Measurements from ENCODE around the gene SS18L1. TPM values are rescaled to one million over a fixed set of nuclear protein-coding genes. Genes with fewer than 3 reads are reported as not detected.

The SS18L1 gene
- total RNA-seq, 5 donors from 2014 or later (not counting 1 experiment from before 2014, with no cell fraction given), result 14.6 to 23.6 (median 19.4) TPM

DNA sequence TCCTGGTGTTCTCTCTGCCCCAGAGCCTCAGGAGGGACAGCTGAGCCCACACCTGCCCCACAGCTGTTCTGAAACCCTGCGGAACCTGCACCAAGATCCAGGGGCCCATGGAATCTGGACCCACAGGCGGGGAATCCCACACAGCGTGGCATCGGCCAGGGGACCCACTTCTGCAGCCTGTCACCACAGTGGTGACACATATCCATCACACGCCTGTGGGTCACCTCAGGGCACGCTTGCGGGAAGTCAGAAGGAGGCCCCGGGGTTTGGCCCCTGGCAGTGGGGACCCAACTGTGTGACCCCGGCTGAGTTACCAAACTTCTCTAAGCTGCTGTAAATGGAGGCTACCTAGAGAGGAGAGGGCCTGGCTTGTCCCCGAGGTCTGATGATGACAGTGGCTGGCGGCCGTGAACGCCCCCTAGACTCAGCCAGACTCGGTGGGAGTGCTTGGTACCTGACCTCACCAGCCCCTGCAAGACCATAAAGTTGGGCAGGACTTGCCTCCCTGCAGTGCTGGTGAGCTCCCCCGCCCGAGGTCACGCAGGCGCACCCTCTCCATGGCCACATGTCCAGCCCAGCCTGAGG is 78.8 kb downstream of the SS18L1 start:
- Histone ChIP-seq H3K9me3 (no peaks in the 10 kb centered on the region), H3K27ac (ENCODE audit: low read length) (no peak overlapping the region), H3K4me1 (ENCODE audit: control insufficient read depth in 1 of 2, extremely low read depth in 1 of 2, insufficient read depth in 2 of 2, low read length in 2 of 2) (peaks cover 0 to 15% of the 10 kb centered on the region in 2 experiments), H3K4me3 (ENCODE audit: control insufficient read depth in 1 of 2, extremely low read depth in 1 of 2, low read length in 1 of 2) (no peak overlapping the region), H3K27me3 (replicated peaks in 1 of 2; ENCODE audit: control insufficient read depth in 2 of 2, extremely low read depth in 1 of 2, insufficient read depth in 2 of 2, low read length in 1 of 2) (peaks cover 3 to 92% of the 10 kb centered on the region in 2 experiments), H3K36me3 (ENCODE audit: control insufficient read depth in 2 of 2, extremely low read depth in 1 of 2, insufficient read depth in 1 of 2, low read length in 1 of 2) (no peaks in the 10 kb centered on the region)
- Mint-ChIP-seq H3K9me3 (no peaks in the 10 kb centered on the region), H3K27ac (no peak overlapping the region), H3K27me3 (peaks cover 27 to 75% of the 10 kb centered on the region in 2 donors), H3K4me1 (peaks cover 4 to 7% (median 5%) of the 10 kb centered on the region in 3 donors), H3K4me3 (no peak overlapping the region), H3K36me3 (no peaks in the 10 kb centered on the region)
- POLR2A ChIA-PET, result interaction anchor here in 1 of 2 donors (0.6 kb wide), 1 partner anchor 59 kb away, joined by 4 read pairs; no protein-coding TSS in a partner anchor
- 85% methylated on average over 18 of the region's 18 CpGs for WGBS (ENCODE audit: insufficient coverage)
- ATAC-seq (replicated peaks in 1 of 4) (no peak), DNase-seq (no peak)
- CTCF ChIA-PET, result no interaction called here

DNA sequence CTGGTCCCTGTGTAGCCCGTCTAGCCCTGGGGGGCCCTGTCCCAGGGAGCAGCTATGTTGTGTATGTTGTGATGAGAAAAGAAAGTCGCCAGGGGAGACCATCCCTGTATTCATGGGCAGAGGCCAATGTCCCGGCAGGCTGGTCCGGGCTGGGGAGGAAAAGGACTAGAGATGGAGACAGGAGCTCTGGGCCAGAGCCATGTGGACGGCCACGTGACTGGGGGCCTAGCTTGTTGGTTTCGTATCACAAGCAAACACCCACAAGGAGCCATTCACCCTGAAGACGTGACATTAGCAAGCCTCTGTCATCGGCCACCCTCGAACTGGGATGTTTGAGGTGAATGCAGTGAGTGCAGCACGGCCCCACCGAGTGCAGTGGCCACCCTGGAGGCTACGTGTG is 79.4 kb downstream of the SS18L1 start:
- Mint-ChIP-seq H3K9me3 (no peaks in the 10 kb centered on the region), H3K4me1 (peaks cover 4 to 7% (median 5%) of the 10 kb centered on the region in 3 donors), H3K27ac (no peak overlapping the region), H3K27me3 (peaks cover 27 to 72% of the 10 kb centered on the region in 2 donors), H3K36me3 (no peaks in the 10 kb centered on the region), H3K4me3 (no peak overlapping the region)
- ChIA-PET CTCF (no interaction called here), POLR2A (no interaction called here)
- DNase-seq, result no peak
- Histone ChIP-seq H3K27ac (ENCODE audit: low read length) (no peak overlapping the region), H3K4me1 (ENCODE audit: control insufficient read depth in 1 of 2, extremely low read depth in 1 of 2, insufficient read depth in 2 of 2, low read length in 2 of 2) (peaks cover 0 to 15% of the 10 kb centered on the region in 2 experiments), H3K4me3 (ENCODE audit: control insufficient read depth in 1 of 2, extremely low read depth in 1 of 2, low read length in 1 of 2) (no peak overlapping the region), H3K36me3 (ENCODE audit: control insufficient read depth in 2 of 2, extremely low read depth in 1 of 2, insufficient read depth in 1 of 2, low read length in 1 of 2) (no peaks in the 10 kb centered on the region), H3K9me3 (no peaks in the 10 kb centered on the region), H3K27me3 (replicated peaks in 1 of 2; ENCODE audit: control insufficient read depth in 2 of 2, extremely low read depth in 1 of 2, insufficient read depth in 2 of 2, low read length in 1 of 2) (peaks cover 3 to 92% of the 10 kb centered on the region in 2 experiments)
- ATAC-seq (replicated peaks in 1 of 4), result no peak
- 65% methylated on average over 7 of the region's 13 CpGs for WGBS (ENCODE audit: insufficient coverage)

DNA sequence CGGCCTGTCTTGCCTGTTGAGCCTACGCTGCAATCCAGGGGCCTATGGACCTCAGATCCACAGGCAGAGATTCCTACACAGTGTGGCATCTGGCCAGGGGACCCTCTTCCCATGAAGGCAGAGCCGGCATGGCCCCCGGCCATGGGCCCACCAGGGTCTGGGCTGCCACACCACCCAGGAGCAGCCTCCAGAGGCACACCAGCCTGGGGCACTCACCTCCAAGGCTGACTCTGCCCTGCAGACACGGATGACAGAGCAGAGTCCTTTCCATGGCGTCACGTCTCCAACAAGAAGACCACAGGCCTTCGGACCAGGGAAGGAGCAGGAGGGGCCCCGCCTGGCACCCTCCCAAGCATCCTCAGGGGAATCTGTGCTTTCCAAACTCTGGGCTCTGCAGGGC is 80.0 kb downstream of the SS18L1 start:
- H3K27me3 Mint-ChIP-seq, result peaks cover 27 to 67% of the 10 kb centered on the region in 2 donors
- DNase-seq, result no peak

DNA sequence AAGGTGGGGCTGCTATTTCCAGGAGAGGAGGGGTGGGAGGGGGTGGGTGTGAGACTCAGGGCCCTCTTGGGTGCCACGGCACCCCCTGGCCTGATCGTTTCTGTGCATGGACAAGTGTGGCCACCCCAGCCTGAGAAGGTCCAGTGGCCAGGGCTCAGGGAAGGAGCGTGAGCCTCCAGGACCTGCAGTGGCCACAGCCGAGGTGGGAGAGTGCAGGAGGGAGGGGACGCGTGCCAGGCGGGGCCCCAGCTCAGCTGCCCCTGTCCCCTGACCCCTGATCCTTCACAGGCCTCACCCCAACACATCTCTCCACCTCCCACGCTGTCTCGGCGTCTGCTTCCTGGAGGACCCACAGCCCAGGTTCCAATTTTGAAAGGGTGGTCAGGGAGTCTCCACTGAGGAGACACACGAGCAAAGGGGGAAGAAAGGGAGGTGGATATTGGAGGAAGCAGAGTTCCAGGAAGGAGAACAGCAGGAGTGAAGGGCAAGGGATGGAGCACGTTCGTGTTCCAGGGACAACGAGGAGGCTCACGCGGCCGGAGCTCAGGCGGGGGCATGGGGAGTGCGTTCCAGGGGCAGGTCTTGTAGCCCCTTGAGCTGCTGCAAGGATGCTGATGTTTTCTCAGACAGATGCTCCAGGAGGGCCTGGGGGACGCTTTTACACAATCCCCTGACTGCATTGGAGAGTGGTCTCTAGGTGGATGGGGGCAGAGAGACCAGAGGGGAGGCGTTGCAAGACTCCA is 80.7 kb downstream of the SS18L1 start:
- Mint-ChIP-seq H3K4me1 (peaks cover 0 to 4% (median 3%) of the 10 kb centered on the region in 3 donors), H3K27me3 (peaks cover 27 to 60% of the 10 kb centered on the region in 2 donors), H3K36me3 (no peaks in the 10 kb centered on the region), H3K4me3 (no peak overlapping the region), H3K27ac (no peak overlapping the region), H3K9me3 (no peaks in the 10 kb centered on the region)
- peaks cover 3 to 88% of the 10 kb centered on the region in 2 experiments for H3K27me3 ChIP-seq (replicated peaks in 1 of 2; ENCODE audit: control insufficient read depth in 2 of 2, extremely low read depth in 1 of 2, insufficient read depth in 2 of 2, low read length in 1 of 2)
- H3K36me3 ChIP-seq (ENCODE audit: control insufficient read depth in 2 of 2, extremely low read depth in 1 of 2, insufficient read depth in 1 of 2, low read length in 1 of 2), result no peaks in the 10 kb centered on the region
- no peak overlapping the region for H3K27ac ChIP-seq (ENCODE audit: low read length)
- POLR2A ChIA-PET, result no interaction called here
- WGBS (ENCODE audit: insufficient coverage), result 58% methylated on average over 11 of the region's 21 CpGs
- H3K4me1 ChIP-seq (ENCODE audit: control insufficient read depth in 1 of 2, extremely low read depth in 1 of 2, insufficient read depth in 2 of 2, low read length in 2 of 2), result peaks cover 0 to 12% of the 10 kb centered on the region in 2 experiments
- CTCF ChIA-PET, result no interaction called here
- DNase-seq, result no peak
- no peak overlapping the region for H3K4me3 ChIP-seq (ENCODE audit: control insufficient read depth in 1 of 2, extremely low read depth in 1 of 2, low read length in 1 of 2)
- no peaks in the 10 kb centered on the region for H3K9me3 ChIP-seq
- ATAC-seq (replicated peaks in 1 of 4), result no peak

More for the DNA sequence above, 80.0 kb downstream of the SS18L1 start:
- H3K27ac Mint-ChIP-seq, result no peak overlapping the region
- no peaks in the 10 kb centered on the region for H3K9me3 ChIP-seq
- H3K4me3 ChIP-seq (ENCODE audit: control insufficient read depth in 1 of 2, extremely low read depth in 1 of 2, low read length in 1 of 2), result no peak overlapping the region
- no peak overlapping the region for H3K27ac ChIP-seq (ENCODE audit: low read length)
- POLR2A ChIA-PET, result no interaction called here
- CTCF ChIA-PET, result no interaction called here
- no peaks in the 10 kb centered on the region for H3K36me3 Mint-ChIP-seq
- peaks cover 3 to 92% of the 10 kb centered on the region in 2 experiments for H3K27me3 ChIP-seq (replicated peaks in 1 of 2; ENCODE audit: control insufficient read depth in 2 of 2, extremely low read depth in 1 of 2, insufficient read depth in 2 of 2, low read length in 1 of 2)
- H3K4me3 Mint-ChIP-seq, result no peak overlapping the region
- peaks cover 0 to 15% of the 10 kb centered on the region in 2 experiments for H3K4me1 ChIP-seq (ENCODE audit: control insufficient read depth in 1 of 2, extremely low read depth in 1 of 2, insufficient read depth in 2 of 2, low read length in 2 of 2)
- no peaks in the 10 kb centered on the region for H3K36me3 ChIP-seq (ENCODE audit: control insufficient read depth in 2 of 2, extremely low read depth in 1 of 2, insufficient read depth in 1 of 2, low read length in 1 of 2)
- ATAC-seq (replicated peaks in 1 of 4), result no peak
- no peaks in the 10 kb centered on the region for H3K9me3 Mint-ChIP-seq
- peaks cover 4 to 7% (median 5%) of the 10 kb centered on the region in 3 donors for H3K4me1 Mint-ChIP-seq
- 84% methylated on average over 8 of the region's 9 CpGs for WGBS (ENCODE audit: insufficient coverage)

DNA sequence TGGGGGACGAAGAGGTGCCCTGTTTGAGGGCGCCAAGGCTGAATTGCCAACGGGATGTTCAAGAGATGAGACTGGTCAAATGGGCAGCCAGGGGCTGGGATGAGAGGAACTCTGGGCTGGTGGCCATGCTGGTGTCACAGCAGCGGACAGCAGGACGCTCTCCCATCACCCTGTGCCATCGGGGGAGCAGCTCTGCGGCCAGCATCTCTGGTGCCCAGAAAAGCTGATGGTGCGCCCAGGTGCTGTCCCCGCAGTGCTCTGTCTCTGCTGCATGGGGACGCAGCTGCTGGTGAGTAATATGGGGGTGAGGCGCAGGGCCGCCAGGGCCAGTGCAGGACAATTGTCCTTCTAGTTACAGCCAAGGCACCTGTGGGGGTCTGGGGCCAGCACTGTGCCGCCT is 81.5 kb downstream of the SS18L1 start:
- H3K36me3 ChIP-seq (ENCODE audit: control insufficient read depth in 2 of 2, extremely low read depth in 1 of 2, insufficient read depth in 1 of 2, low read length in 1 of 2), result no peaks in the 10 kb centered on the region
- peaks cover 27 to 60% of the 10 kb centered on the region in 2 donors for H3K27me3 Mint-ChIP-seq
- H3K9me3 Mint-ChIP-seq, result no peaks in the 10 kb centered on the region
- H3K27ac ChIP-seq (ENCODE audit: low read length), result no peak overlapping the region
- H3K9me3 ChIP-seq, result no peaks in the 10 kb centered on the region
- H3K4me1 ChIP-seq (ENCODE audit: control insufficient read depth in 1 of 2, extremely low read depth in 1 of 2, insufficient read depth in 2 of 2, low read length in 2 of 2), result peaks cover 0 to 8% of the 10 kb centered on the region in 2 experiments
- ATAC-seq (replicated peaks in 1 of 4) (no peak), DNase-seq (no peak)
- peaks cover 0 to 4% (median 3%) of the 10 kb centered on the region in 3 donors for H3K4me1 Mint-ChIP-seq
- no peak overlapping the region for H3K4me3 ChIP-seq (ENCODE audit: control insufficient read depth in 1 of 2, extremely low read depth in 1 of 2, low read length in 1 of 2)
- ChIA-PET POLR2A (no interaction called here), CTCF (no interaction called here)
- H3K27me3 ChIP-seq (replicated peaks in 1 of 2; ENCODE audit: control insufficient read depth in 2 of 2, extremely low read depth in 1 of 2, insufficient read depth in 2 of 2, low read length in 1 of 2), result peaks cover 3 to 84% of the 10 kb centered on the region in 2 experiments
- no peaks in the 10 kb centered on the region for H3K36me3 Mint-ChIP-seq
- no peak overlapping the region for H3K27ac Mint-ChIP-seq
- 86% methylated on average over 7 of the region's 13 CpGs for WGBS (ENCODE audit: insufficient coverage)
- H3K4me3 Mint-ChIP-seq, result no peak overlapping the region

- 78% methylated on average over 13 of the region's 17 CpGs for WGBS (ENCODE audit: insufficient coverage)
- peaks cover 0 to 1% (median under 1%) of the 10 kb centered on the region in 3 donors for H3K4me1 Mint-ChIP-seq
- H3K4me1 ChIP-seq (ENCODE audit: control insufficient read depth in 1 of 2, extremely low read depth in 1 of 2, insufficient read depth in 2 of 2, low read length in 2 of 2), result no peaks in the 10 kb centered on the region
- POLR2A ChIA-PET, result no interaction called here
- H3K4me3 ChIP-seq (ENCODE audit: control insufficient read depth in 1 of 2, extremely low read depth in 1 of 2, low read length in 1 of 2), result no peak overlapping the region
- H3K36me3 Mint-ChIP-seq, result no peaks in the 10 kb centered on the region
- no peak overlapping the region for H3K4me3 Mint-ChIP-seq
- H3K27ac ChIP-seq (ENCODE audit: low read length), result no peak overlapping the region
- H3K27me3 ChIP-seq (replicated peaks in 1 of 2; ENCODE audit: control insufficient read depth in 2 of 2, extremely low read depth in 1 of 2, insufficient read depth in 2 of 2, low read length in 1 of 2), result peaks cover 3 to 82% of the 10 kb centered on the region in 2 experiments
- H3K27ac Mint-ChIP-seq, result no peak overlapping the region
- no peak for DNase-seq
- H3K9me3 Mint-ChIP-seq, result no peaks in the 10 kb centered on the region
- CTCF ChIA-PET, result interaction anchor here in 1 of 2 donors (0.5 kb wide), 1 partner anchor 17 kb away, joined by 4 read pairs; no protein-coding TSS in a partner anchor
- H3K27me3 Mint-ChIP-seq, result peaks cover 26 to 55% of the 10 kb centered on the region in 2 donors
- no peaks in the 10 kb centered on the region for H3K9me3 ChIP-seq
- no peaks in the 10 kb centered on the region for H3K36me3 ChIP-seq (ENCODE audit: control insufficient read depth in 2 of 2, extremely low read depth in 1 of 2, insufficient read depth in 1 of 2, low read length in 1 of 2)
- no peak for ATAC-seq (replicated peaks in 1 of 4)
Observed at GRCh38 chr20:62225820-62226635, 82.5 kb downstream of the SS18L1 start.

All from T-cell (primary cell).